Smooth muscle cell of bladder (primary cell): ENCODE results near the gene MAGEF1. TPM values are rescaled to one million over a fixed set of nuclear protein-coding genes. Genes with fewer than 3 reads are reported as not detected.

Experiments
- total RNA-seq: library from RNA; depleted of rRNA; stranded (reverse); fragments of >200 nt; gene quantifications from 2 replicates; pipeline ENCODE4 v1.2.3, GENCODE V29; 2014

Gene MAGEF1, protein sequence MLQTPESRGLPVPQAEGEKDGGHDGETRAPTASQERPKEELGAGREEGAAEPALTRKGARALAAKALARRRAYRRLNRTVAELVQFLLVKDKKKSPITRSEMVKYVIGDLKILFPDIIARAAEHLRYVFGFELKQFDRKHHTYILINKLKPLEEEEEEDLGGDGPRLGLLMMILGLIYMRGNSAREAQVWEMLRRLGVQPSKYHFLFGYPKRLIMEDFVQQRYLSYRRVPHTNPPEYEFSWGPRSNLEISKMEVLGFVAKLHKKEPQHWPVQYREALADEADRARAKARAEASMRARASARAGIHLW
- 17.4 and 20.6 TPM in 2 replicates for total RNA-seq

DNA sequence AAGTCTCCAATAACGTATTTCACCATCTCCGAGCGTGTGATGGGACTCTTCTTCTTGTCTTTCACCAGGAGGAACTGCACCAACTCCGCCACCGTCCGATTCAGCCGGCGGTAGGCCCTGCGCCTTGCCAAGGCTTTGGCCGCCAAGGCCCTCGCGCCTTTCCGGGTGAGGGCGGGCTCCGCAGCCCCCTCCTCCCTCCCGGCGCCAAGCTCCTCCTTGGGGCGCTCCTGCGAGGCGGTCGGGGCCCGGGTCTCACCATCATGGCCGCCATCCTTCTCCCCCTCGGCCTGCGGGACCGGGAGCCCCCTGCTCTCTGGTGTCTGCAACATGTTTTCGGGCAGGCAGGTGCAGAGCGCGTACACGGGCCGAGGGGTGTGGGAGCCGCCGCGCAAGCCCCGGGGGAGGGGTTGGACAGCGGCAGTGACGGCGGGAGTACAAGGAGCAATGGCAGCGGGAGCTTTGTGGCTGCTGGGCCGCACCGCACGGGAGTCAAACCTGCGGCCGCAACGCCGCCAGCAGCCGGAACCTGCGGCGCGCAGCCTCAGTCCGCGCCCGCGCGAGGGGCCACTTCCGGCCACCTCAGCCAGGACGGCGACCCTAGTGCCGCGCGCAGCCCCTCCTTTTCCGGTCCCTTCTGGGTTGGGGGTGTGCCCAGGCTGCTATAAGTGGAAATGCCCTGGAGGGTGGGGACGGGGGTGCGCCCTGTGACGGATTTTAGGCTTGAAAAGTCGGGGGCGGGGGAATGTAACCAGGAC is at the start of gene MAGEF1:
TSS of gene MAGEF1 (minus strand) at position 572 of the 755 bp plus-strand sequence. CDS start at position 329, 243 bp downstream.

Other genes with a start within 250 kb of the MAGEF1 start
- gene EPHB3, start 150.3 kb downstream of the MAGEF1 start, total RNA-seq, result 3.7 and 7.0 TPM in 2 replicates
- gene VPS8, start 100.1 kb upstream of the MAGEF1 start, total RNA-seq, result 55.6 and 63.4 TPM in 2 replicates